Left lung (tissue), 10 donors: Measurements from ENCODE around the gene CIB1. TPM values are rescaled to one million over a fixed set of nuclear protein-coding genes. Genes with fewer than 3 reads are reported as not detected.

Experiments
- ATAC-seq: fragments of 200-7000 bp; cut with Tn5 transposase; one replicate; pipeline ENCODE4 v1.9.1; 2020; ENCODE audit warnings: moderate library complexity
- DNase-seq, 4 donors: peaks; one replicate each; pipeline ENCODE4 v3.0.0-alpha.2; 2013 to 2020
- H3K27ac ChIP-seq, 2 donors: fragments of 200-600 bp; sonication (generic) in 1 of 2; one replicate each; pipeline versions ENCODE4 v1.5.0 to v1.8.0; 2020 to 2021
- H3K27me3 ChIP-seq, 2 donors: fragments of 200-600 bp; sonication (generic) in 1 of 2; one replicate each; pipeline versions ENCODE4 v1.5.0 to v1.8.0; 2020 to 2021
- H3K36me3 ChIP-seq, 2 donors: fragments of 200-600 bp; sonication (generic) in 1 of 2; one replicate each; pipeline versions ENCODE4 v1.5.0 to v1.8.0; 2020 to 2021
- H3K4me1 ChIP-seq, 2 donors: fragments of 200-600 bp; one replicate each; pipeline ENCODE4 v1.8.0; 2021
- H3K4me3 ChIP-seq, 2 donors: fragments of 200-600 bp; sonication (generic) in 1 of 2; one replicate each; pipeline versions ENCODE4 v1.5.0 to v1.8.0; 2020 to 2021; ENCODE audit warnings: mild to moderate bottlenecking in 1 of 2
- H3K9me3 ChIP-seq, 2 donors: fragments of 200-600 bp; sonication (generic) in 1 of 2; one replicate each; pipeline versions ENCODE4 v1.5.0 to v1.8.0; 2020 to 2021
- intact Hi-C, 2 donors: fragments of 100-400 bp; cut with DNase I; formaldehyde crosslinking; loops; one replicate each; pipeline versions ENCODE4 v1.11.2 to v1.14.2; 2022
- polyA plus RNA-seq, 6 donors: library from polyadenylated mRNA; unstranded; fragments of 120-200 nt; gene quantifications; one replicate each; pipeline ENCODE4 v1.2.1, GENCODE V29; 2013; ENCODE audit not compliant: insufficient read length in 6 of 6
- total RNA-seq, 2 donors: library from RNA; stranded (reverse); fragmentation: NEBNext Ultra II Directional; extraction: Animal tissue kit (Norgen Biotek cat#: 25700); gene quantifications; one replicate each; pipeline ENCODE4 v1.2.1, GENCODE V29; 2021
- TF ChIP-seq, protein P1 (sequence below), 2 donors: fragments of 200-600 bp; sonication (generic) in 1 of 2; IDR thresholded peaks; one replicate each; pipeline versions ENCODE4 v1.5.0 to v1.8.0; 2021; ENCODE audit warnings: antibody characterized with exemption in 2 of 2
- donor health status: DM: no; HTN: yes; CAD: no.
- donor health status: DM: no; HTN: no; CAD: no.

The CIB1 gene
- total and polyA plus RNA-seq, 8 donors: 43.4 to 84.6 (median 53.5) TPM

DNA sequence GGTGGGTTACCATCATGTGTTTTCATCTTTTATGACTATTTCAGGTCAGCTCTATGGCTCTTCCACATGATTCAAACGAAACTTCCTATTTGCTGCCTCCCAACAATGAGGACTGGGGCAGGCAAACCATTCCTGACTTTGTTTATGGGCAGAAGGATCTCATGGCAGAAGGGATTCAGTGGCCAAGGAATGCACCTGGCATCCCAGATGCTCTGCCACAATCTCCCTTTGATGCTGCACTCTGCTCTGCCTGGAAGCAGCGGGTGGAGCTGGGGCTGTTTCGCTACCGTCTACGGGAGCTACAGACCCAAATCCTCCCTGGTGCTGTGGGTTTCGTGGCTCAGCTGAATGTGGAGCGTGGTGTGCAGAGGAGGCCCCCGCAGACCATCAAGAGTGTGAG lies 7.1 kb upstream of the CIB1 start:
- intact Hi-C loops: no loop called here
- H3K27me3 ChIP-seq: no peaks in the 10 kb centered on the region
- H3K4me3 ChIP-seq: no peak overlapping the region
- H3K27ac ChIP-seq: no peak overlapping the region
- H3K9me3 ChIP-seq: no peaks in the 10 kb centered on the region
- no peaks in the 10 kb centered on the region for H3K4me1 ChIP-seq
- H3K36me3 ChIP-seq: peaks cover 0 to 35% of the 10 kb centered on the region in 2 donors
- ATAC-seq (no peak), DNase-seq (no peak)
- TF ChIP-seq, protein P1, sequence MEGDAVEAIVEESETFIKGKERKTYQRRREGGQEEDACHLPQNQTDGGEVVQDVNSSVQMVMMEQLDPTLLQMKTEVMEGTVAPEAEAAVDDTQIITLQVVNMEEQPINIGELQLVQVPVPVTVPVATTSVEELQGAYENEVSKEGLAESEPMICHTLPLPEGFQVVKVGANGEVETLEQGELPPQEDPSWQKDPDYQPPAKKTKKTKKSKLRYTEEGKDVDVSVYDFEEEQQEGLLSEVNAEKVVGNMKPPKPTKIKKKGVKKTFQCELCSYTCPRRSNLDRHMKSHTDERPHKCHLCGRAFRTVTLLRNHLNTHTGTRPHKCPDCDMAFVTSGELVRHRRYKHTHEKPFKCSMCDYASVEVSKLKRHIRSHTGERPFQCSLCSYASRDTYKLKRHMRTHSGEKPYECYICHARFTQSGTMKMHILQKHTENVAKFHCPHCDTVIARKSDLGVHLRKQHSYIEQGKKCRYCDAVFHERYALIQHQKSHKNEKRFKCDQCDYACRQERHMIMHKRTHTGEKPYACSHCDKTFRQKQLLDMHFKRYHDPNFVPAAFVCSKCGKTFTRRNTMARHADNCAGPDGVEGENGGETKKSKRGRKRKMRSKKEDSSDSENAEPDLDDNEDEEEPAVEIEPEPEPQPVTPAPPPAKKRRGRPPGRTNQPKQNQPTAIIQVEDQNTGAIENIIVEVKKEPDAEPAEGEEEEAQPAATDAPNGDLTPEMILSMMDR (IDR thresholded peaks at IDR 0.05): no peak

DNA sequence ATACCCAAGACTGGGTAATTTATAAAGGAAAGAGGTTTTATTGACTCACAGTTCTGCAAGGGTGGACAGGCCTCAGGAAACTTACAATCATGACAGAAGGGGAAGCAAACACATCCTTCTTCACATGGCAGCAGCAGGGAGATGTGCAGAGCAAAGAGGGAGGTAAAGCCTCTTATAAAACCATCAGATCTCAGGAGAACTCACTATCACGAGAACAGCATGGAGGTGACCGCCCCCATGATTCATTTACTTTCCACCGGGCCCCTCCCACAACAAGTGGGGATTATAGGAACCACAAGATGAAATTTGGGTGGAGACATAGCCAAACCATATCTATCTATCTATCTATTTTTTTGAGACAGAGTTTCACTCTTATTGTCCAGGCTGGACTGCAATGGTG lies 5.6 kb upstream of the CIB1 start:
- ATAC-seq (no peak), DNase-seq (no peak)
- Histone ChIP-seq H3K4me1 (peaks cover 0 to 7% of the 10 kb centered on the region in 2 donors), H3K27ac (no peak overlapping the region), H3K9me3 (no peaks in the 10 kb centered on the region), H3K36me3 (peaks cover 0 to 35% of the 10 kb centered on the region in 2 donors), H3K27me3 (no peaks in the 10 kb centered on the region), H3K4me3 (no peak overlapping the region)
- TF ChIP-seq, protein P1 (IDR thresholded peaks at IDR 0.05): no peak
- intact Hi-C loops: no loop called here

DNA sequence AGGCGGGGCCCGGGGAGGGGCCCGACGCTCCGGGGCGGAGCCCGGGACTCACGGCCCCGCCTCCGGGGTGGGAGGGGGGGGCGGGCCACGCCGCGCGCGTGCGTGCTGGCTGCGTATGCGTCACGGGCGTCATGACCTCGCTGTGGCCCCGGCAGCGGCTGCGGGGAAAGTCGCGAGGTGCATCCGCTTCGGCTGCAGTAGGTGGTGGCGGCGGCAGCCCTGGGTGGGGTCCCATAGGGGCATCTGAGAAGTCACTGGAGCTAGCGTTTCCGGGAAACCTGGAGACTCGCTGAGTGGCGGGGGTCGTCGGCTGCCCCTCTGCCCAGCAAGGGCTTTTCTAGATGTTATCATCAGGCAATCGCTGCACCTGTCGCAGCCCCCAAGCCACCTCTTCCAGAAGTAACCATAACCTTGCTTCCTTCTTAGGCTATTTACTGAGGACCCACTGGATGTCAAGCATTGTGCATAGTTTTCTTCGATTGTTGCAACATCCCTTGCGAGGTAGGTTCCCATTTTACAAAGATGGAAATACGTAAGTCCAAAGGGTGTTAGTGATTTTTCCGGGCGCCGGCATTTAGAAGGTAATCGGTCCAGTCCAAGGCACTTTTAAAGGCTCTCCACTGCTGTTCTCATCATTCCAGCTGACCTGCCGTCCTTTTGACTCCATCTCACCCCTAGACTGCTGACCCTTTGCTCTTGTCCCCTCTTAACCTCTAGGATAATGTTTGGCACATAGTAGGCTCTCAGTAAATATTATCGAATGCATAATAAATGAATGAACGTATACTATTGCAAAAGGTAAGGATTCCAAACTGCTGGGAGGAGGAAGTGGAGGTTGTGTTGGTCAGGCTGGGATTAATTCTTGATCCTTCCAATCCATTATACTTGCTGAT lies 601 bp upstream of the CIB1 start, which contains the start of gene GDPGP1:
TSS of gene GDPGP1 (plus strand) at position 114 of the 893 bp plus-strand sequence. CDS start 6,700 bp downstream, outside the sequence.
- no peak for ATAC-seq
- Histone ChIP-seq H3K27me3 (no peaks in the 10 kb centered on the region), H3K4me3 (peak within 1 kb of the TSS; percentile 66 to 94), H3K9me3 (no peaks in the 10 kb centered on the region), H3K4me1 (peaks cover 14 to 40% of the 10 kb centered on the region in 2 donors), H3K27ac (peak within 1 kb of the TSS; percentile 89 to 93), H3K36me3 (peaks cover 0 to 37% of the 10 kb centered on the region in 2 donors)
- intact Hi-C loops: no loop called here
- no peak for DNase-seq
- TF ChIP-seq, protein P1 (IDR thresholded peaks at IDR 0.05): no peak

DNA sequence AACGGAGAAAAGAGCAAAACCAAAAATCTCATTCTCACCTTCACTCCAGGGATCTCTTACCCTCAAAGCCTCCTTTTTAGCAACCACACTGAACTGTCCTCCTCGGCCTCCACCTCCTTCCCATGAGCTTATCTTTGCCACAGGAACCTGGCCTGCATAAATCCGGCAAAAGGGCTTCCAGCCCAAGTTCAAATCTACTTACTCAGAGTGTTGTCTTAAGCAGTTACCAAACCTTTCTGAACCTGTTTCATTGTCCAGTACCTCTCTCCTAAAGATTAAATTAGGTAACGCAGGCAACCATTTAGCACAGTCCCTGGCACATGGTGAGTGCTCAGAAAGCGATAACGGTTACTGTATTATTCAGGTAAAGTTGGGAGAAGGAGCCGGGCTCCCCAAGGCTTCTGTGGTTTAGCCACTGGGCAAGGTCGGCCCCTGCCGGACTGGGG lies 777 bp downstream of the CIB1 start:
- TF ChIP-seq, protein P1 (IDR thresholded peaks at IDR 0.05): peak in 1 of 2 donors; percentile 16
- H3K4me1 ChIP-seq: peaks cover 14 to 40% of the 10 kb centered on the region in 2 donors
- ATAC-seq (no peak), DNase-seq (no peak)
- intact Hi-C loops: no loop called here
- no peaks in the 10 kb centered on the region for H3K9me3 ChIP-seq
- peaks cover 0 to 40% of the 10 kb centered on the region in 2 donors for H3K36me3 ChIP-seq
- peak overlapping the region; percentile 66 to 94 for H3K4me3 ChIP-seq
- no peaks in the 10 kb centered on the region for H3K27me3 ChIP-seq
- peak overlapping the region; percentile 89 to 93 for H3K27ac ChIP-seq

DNA sequence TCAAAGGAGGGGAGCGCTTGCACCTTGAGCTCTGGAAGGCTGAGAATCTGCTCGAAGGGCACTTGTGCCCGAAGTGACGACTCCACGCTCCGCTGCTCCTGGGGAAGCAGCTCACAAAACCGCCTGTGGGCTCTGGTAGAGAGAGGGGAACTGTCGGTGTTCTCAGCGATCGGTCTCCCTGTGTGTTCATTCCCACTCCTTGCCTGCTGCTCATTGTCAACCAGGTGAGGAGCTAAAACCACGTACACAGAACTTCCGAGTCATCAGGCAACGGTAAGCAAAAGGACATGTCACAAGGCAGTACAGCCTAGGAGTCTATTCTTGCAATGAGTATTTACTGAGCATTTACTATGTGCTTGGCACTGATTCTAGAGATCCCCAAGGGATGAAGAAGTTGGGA lies 1.5 kb downstream of the CIB1 start:
- Histone ChIP-seq H3K27ac (peak overlapping the region in 1 of 2 donors; percentile 93), H3K4me3 (peak overlapping the region; percentile 66 to 94), H3K4me1 (peaks cover 14 to 40% of the 10 kb centered on the region in 2 donors), H3K36me3 (peaks cover 0 to 40% of the 10 kb centered on the region in 2 donors), H3K27me3 (no peaks in the 10 kb centered on the region), H3K9me3 (no peaks in the 10 kb centered on the region)
- intact Hi-C loops: no loop called here
- DNase-seq (no peak), ATAC-seq (no peak)
- TF ChIP-seq, protein P1 (IDR thresholded peaks at IDR 0.05): no peak
